ENCODE data around the gene TIMM21.

Gene TIMM21

GRCh38 chr18:74171910-74172606, 23.7 kb downstream of the TIMM21 start:
- no peak for DNase-seq (ENCODE audit: low read depth in 2 of 2)
- TF ChIP-seq CTCF (IDR thresholded peaks at IDR 0.05; ENCODE audit: low read depth, low read length): no peak
- H3K4me3 ChIP-seq (replicated peaks in 1 of 2; ENCODE audit: low read depth in 2 of 2, low read length in 2 of 2): no peak overlapping the region

DNA sequence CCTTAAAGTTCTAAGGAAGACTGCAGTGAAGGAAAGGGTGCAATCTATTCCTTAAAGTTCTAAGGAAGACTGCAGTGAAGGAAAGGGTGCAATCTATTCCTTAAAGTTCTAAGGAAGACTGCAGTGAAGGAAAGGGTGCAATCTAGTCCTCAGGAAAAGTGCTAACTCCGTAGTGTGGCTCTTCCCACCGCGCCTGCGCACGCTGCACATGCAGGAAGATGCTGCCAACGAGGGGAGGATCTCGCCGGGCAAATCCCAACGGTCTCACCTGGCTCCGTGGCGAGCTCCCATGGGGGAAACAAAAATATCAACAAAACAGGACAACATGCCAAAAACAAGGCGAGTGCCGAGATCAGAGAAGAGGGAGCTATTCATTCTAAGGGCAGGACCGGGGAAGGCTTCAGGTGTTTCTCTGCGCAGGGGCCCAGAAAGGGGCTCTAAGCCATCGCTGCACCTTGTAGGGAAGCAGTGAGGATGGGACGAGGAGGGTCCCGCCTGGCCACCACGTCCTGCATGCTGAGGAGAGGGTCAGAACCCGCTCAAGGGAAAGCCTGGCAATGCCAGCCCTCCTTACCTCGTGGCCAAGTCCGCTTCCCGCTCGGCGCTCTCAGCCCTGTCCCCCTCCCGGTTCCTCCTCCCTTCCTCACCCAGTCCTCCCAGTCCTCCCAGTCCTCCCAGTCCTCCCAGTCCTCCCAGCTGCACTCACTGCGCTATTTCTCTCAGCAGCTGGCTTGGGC, 24.5 kb downstream of the TIMM21 start:
- no peak for TF ChIP-seq CTCF (IDR thresholded peaks at IDR 0.05; ENCODE audit: low read depth, low read length)
- no peak overlapping the region for H3K4me3 ChIP-seq (replicated peaks in 1 of 2; ENCODE audit: low read depth in 2 of 2, low read length in 2 of 2)

GRCh38 chr18:74173434-74173750, 25.1 kb downstream of the TIMM21 start:
- TF ChIP-seq CTCF (IDR thresholded peaks at IDR 0.05; ENCODE audit: low read depth, low read length): no peak
- DNase-seq (ENCODE audit: low read depth in 2 of 2): no peak
- H3K4me3 ChIP-seq (replicated peaks in 1 of 2; ENCODE audit: low read depth in 2 of 2, low read length in 2 of 2): no peak overlapping the region

More for the DNA sequence above, 24.5 kb downstream of the TIMM21 start:
- no peak for DNase-seq (ENCODE audit: low read depth in 2 of 2)

GRCh38 chr18:74175658-74176057, 27.3 kb downstream of the TIMM21 start:
- no peak overlapping the region for H3K4me3 ChIP-seq (replicated peaks in 1 of 2; ENCODE audit: low read depth in 2 of 2, low read length in 2 of 2)
- no peak for TF ChIP-seq CTCF (IDR thresholded peaks at IDR 0.05; ENCODE audit: low read depth, low read length)
- no peak for DNase-seq (ENCODE audit: low read depth in 2 of 2)

GRCh38 chr18:74178884-74179283, 30.6 kb downstream of the TIMM21 start:
- DNase-seq (ENCODE audit: low read depth in 2 of 2): no peak
- H3K4me3 ChIP-seq (replicated peaks in 1 of 2; ENCODE audit: low read depth in 2 of 2, low read length in 2 of 2): no peak overlapping the region
- TF ChIP-seq CTCF (IDR thresholded peaks at IDR 0.05; ENCODE audit: low read depth, low read length): no peak

GRCh38 chr18:74179623-74180199, 31.4 kb downstream of the TIMM21 start:
- no peak for DNase-seq (ENCODE audit: low read depth in 2 of 2)
- no peak for TF ChIP-seq CTCF (IDR thresholded peaks at IDR 0.05; ENCODE audit: low read depth, low read length)

More at GRCh38 chr18:74179623-74180199, 31.4 kb downstream of the TIMM21 start:
- H3K4me3 ChIP-seq (replicated peaks in 1 of 2; ENCODE audit: low read depth in 2 of 2, low read length in 2 of 2): no peak overlapping the region
